ENCODE measurements around the gene STARD7. TPM values are rescaled to one million over a fixed set of nuclear protein-coding genes. Genes with fewer than 3 reads are reported as not detected.

STARD7 gene
- total and polyA plus RNA-seq, 9 of the 15 experiments (the other 6 are each of a cell fraction or from before 2014, with no cell fraction given), result 90.9 to 196 (median 145) TPM

DNA sequence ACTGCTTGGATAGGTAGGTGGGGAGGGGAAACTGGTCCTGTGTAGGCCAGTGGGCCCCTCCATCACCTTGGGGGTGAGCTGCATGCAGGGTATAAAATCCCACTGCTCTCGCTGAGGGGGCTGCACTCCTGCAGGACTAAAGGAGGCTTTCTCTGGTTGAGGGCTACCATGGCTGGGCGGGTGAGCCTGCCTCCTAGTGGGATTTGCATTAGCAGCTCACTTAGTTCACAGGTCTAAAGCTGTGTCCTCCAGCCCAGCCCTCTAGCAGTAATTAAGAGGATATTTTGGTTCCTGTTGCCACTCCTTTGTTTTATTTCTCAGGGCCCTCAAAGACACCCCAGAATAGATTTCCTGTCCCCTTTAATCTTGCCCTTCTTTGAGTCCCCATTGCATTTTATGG lies 32.6 kb upstream of the STARD7 start:
- H3K9ac ChIP-seq (ENCODE audit: insufficient read depth in 1 of 2, low read depth in 2 of 2, low read length in 2 of 2), result no peak overlapping the region
- H3K4me2 ChIP-seq (ENCODE audit: insufficient read depth, low read length), result no peak overlapping the region
- intact Hi-C loops (cut with micrococcal nuclease) (no loop called here), in situ Hi-C loops (cut with MboI) (no loop called here)
- POLR2A ChIA-PET, result interaction anchor here (0.6 to 3.5 kb wide), 5 partner anchors 9 to 18 kb away, joined by 3 to 14 read pairs (median 5); no protein-coding TSS in a partner anchor
- H3K4me3 ChIP-seq, result no peak overlapping the region
- TF ChIP-seq, protein P1, sequence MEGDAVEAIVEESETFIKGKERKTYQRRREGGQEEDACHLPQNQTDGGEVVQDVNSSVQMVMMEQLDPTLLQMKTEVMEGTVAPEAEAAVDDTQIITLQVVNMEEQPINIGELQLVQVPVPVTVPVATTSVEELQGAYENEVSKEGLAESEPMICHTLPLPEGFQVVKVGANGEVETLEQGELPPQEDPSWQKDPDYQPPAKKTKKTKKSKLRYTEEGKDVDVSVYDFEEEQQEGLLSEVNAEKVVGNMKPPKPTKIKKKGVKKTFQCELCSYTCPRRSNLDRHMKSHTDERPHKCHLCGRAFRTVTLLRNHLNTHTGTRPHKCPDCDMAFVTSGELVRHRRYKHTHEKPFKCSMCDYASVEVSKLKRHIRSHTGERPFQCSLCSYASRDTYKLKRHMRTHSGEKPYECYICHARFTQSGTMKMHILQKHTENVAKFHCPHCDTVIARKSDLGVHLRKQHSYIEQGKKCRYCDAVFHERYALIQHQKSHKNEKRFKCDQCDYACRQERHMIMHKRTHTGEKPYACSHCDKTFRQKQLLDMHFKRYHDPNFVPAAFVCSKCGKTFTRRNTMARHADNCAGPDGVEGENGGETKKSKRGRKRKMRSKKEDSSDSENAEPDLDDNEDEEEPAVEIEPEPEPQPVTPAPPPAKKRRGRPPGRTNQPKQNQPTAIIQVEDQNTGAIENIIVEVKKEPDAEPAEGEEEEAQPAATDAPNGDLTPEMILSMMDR (IDR thresholded peaks at IDR 0.05 in 2 of 3, conservative IDR thresholded peaks at IDR 0.05 in 1 of 3; ENCODE audit: insufficient read depth in 2 of 3, low read depth in 1 of 3, low read length in 3 of 3), result 0 out of 6 replicates have a peak, but pooled peaks of 1 of the 3 experiments have one; percentile 16
- TF ChIP-seq NR0B1 (IDR thresholded peaks at IDR 0.05; ENCODE audit: partially characterized antibody), result no peak
- no peak for TF ChIP-seq ZNF282 (CRISPR knock-in tag; IDR thresholded peaks at IDR 0.05)
- CTCF ChIA-PET (ENCODE audit: low intra/inter-chr PET ratio), result no interaction called here
- WGBS (ENCODE audit: insufficient coverage, low coverage, missing lambda C conversion rate), result 43% methylated on average over 2 of the region's 2 CpGs
- peaks cover 3% of the 10 kb centered on the region for H3K9me1 ChIP-seq (ENCODE audit: control insufficient read depth, insufficient read depth, low read length)
- no peak for DNase-seq (ENCODE audit: extremely low read depth in 1 of 4, low spot score in 3 of 4)
- no TSS peak for BruUV-seq (replicated peaks)
- no peaks in the 10 kb centered on the region; the same call in 2 of the 3 replicates for H3K36me3 ChIP-seq (ENCODE audit: control insufficient read depth, insufficient read depth, low read length)
- no peaks in the 10 kb centered on the region for H4K20me1 ChIP-seq (replicated peaks; ENCODE audit: control insufficient read depth, insufficient read depth, low read length)
- H2AFZ ChIP-seq (ENCODE audit: low read depth, low read length), result no peak overlapping the region
- FAIRE-seq, result no peak
- H3K27ac ChIP-seq (ENCODE audit: extremely low read depth, low read depth, low read length), result no peak overlapping the region
- H3K9me3 ChIP-seq (replicated peaks; ENCODE audit: control insufficient read depth, insufficient read depth, low read depth, low read length), result no peaks in the 10 kb centered on the region
- H3K79me2 ChIP-seq (ENCODE audit: control insufficient read depth, insufficient read depth, low read length), result no peaks in the 10 kb centered on the region
- no peaks in the 10 kb centered on the region for H3K27me3 ChIP-seq (ENCODE audit: control insufficient read depth in 2 of 2, insufficient read depth in 2 of 2, low read length in 2 of 2)
- peak; percentile 38; the same call in 2 of the 3 replicates for ATAC-seq
- peaks cover 4 to 10% of the 10 kb centered on the region in 2 experiments; a peak in 3 of 5 replicates for H3K4me1 ChIP-seq (replicated peaks in 1 of 2; ENCODE audit: control insufficient read depth in 2 of 2, insufficient read depth in 2 of 2, low read length in 2 of 2)

Measured in K562 (cell line).